PC-3 (cell line): Measurements from ENCODE around the gene TMEM200C. TPM values are rescaled to one million over a fixed set of nuclear protein-coding genes. Genes with fewer than 3 reads are reported as not detected.

Source experiments
- ATAC-seq: fragments of 200-7000 bp; cut with Tn5 transposase; 2 replicates; pipeline ENCODE4 v1.9.1; 2020; ENCODE audit warnings: mild to moderate bottlenecking, moderate library complexity
- BruUV-seq: library from RNA; stranded (reverse); fragments of 400-500 nt; replicated peaks from 2 replicates; lab custom pipeline; 2021; lab: Mats Ljungman, UMichigan
- CTCF ChIA-PET: fragments of 300-600 bp; sonication (Branson Sonifier 250); formaldehyde crosslinking; loops from one replicate; lab custom pipeline; 2022; ENCODE audit warnings: antibody characterized with exemption; lab: Charles Lee
- POLR2A ChIA-PET: fragments of 300-600 bp; sonication (Branson Sonifier 250); formaldehyde crosslinking; loops from one replicate; lab custom pipeline; 2022; ENCODE audit warnings: antibody characterized with exemption; ENCODE audit not compliant: unreplicated experiment; lab: Charles Lee
- DNase-seq: peaks from one replicate; pipeline ENCODE4 v3.0.0-alpha.2; 2015
- H2AFZ ChIP-seq: fragments of 300-600 bp; sonication (generic); 2 replicates; pipeline ENCODE4 v1.6.0; 2016; ENCODE audit warnings: antibody characterized with exemption, low read length
- H3F3A ChIP-seq: fragments of 300-600 bp; sonication (generic); one replicate; pipeline ENCODE4 v1.6.0; 2017; ENCODE audit warnings: antibody characterized with exemption, low read length, control low read depth, mild to moderate bottlenecking; ENCODE audit not compliant: unreplicated experiment
- H3K27ac ChIP-seq: fragments of 300-600 bp; sonication (generic); 2 replicates; pipeline ENCODE4 v1.5.1; 2016; ENCODE audit warnings: mild to moderate bottlenecking, low read length
- H3K27me3 ChIP-seq: fragments of 300-600 bp; sonication (generic); 2 replicates; pipeline ENCODE4 v1.6.1; 2016; ENCODE audit warnings: low read length, mixed read lengths
- H3K36me3 ChIP-seq: fragments of 300-600 bp; sonication (generic); 2 replicates; pipeline ENCODE4 v1.6.1; 2016; ENCODE audit warnings: low read depth, mixed run types, low read length, mixed read lengths
- H3K4me1 ChIP-seq: fragments of 300-600 bp; sonication (generic); 2 replicates; pipeline ENCODE4 v1.5.1; 2016; ENCODE audit warnings: low read length; ENCODE audit not compliant: insufficient read depth
- H3K4me2 ChIP-seq: fragments of 300-600 bp; sonication (generic); 2 replicates; pipeline ENCODE4 v1.6.0; 2016; ENCODE audit warnings: low read length
- H3K4me3 ChIP-seq: fragments of 300-600 bp; sonication (generic); 2 replicates; pipeline ENCODE4 v1.5.1; 2016; ENCODE audit warnings: mild to moderate bottlenecking, low read length, mixed read lengths
- H3K79me2 ChIP-seq: fragments of 300-600 bp; sonication (generic); 2 replicates; pipeline ENCODE4 v1.6.1; 2017; ENCODE audit warnings: low read length, mixed read lengths
- H3K9ac ChIP-seq: fragments of 300-600 bp; sonication (generic); 2 replicates; pipeline ENCODE4 v1.6.0; 2016; ENCODE audit warnings: mild to moderate bottlenecking, low read length
- H3K9me2 ChIP-seq: fragments of 300-600 bp; sonication (generic); replicated peaks from 2 replicates; pipeline ENCODE4 v1.6.1; 2016; ENCODE audit warnings: mixed run types, low read length, mixed read lengths
- H3K9me3 ChIP-seq: fragments of 300-600 bp; sonication (generic); 2 replicates; pipeline ENCODE4 v1.6.1; 2016; ENCODE audit warnings: low read length, mixed read lengths
- H4K20me1 ChIP-seq: fragments of 300-600 bp; sonication (generic); 2 replicates; pipeline ENCODE4 v1.6.1; 2016; ENCODE audit warnings: low read length, mixed read lengths
- CTCF ChIP-seq: fragments of 300-600 bp; sonication (generic); conservative IDR thresholded peaks from 2 replicates; pipeline ENCODE4 v1.5.1; 2017; ENCODE audit warnings: antibody characterized with exemption, low read depth, mild to moderate bottlenecking, low read length
- EZH2 ChIP-seq: fragments of 300-600 bp; sonication (generic); IDR thresholded peaks from one replicate; pipeline ENCODE4 v1.6.1; 2017; ENCODE audit warnings: antibody characterized with exemption, mild to moderate bottlenecking, low read length; ENCODE audit not compliant: unreplicated experiment
- EZH2phosphoT487 ChIP-seq: fragments of 300-600 bp; sonication (generic); IDR thresholded peaks from 2 replicates; pipeline ENCODE4 v1.6.1; 2018; ENCODE audit warnings: mild to moderate bottlenecking, antibody characterized with exemption, low read length, borderline replicate concordance
- intact Hi-C: fragments of 100-400 bp; cut with micrococcal nuclease; formaldehyde crosslinking; loops from 2 replicates; pipeline ENCODE4 v1.9.0; 2023
- microRNA-seq: library from miRNA; unstranded; fragments of <30 nt; microRNA quantifications from one replicate; pipeline ENCODE4 v1.1.0, GENCODE V29; 2020; ENCODE audit not compliant: unreplicated experiment
- total RNA-seq: library from RNA; depleted of rRNA; stranded (reverse); fragments of >200 nt; gene quantifications from 2 replicates; pipeline ENCODE4 v1.2.3, GENCODE V29; 2014

The TMEM200C gene
- total RNA-seq, 1 experiment from 2014 or later: 6.5 TPM

- no peaks in the 10 kb centered on the region for H3K9me3 ChIP-seq
- TF ChIP-seq EZH2: no peak
- TF ChIP-seq EZH2phosphoT487: no peak
- TF ChIP-seq CTCF: no peak
- peaks cover 34% of the 10 kb centered on the region for H3K27me3 ChIP-seq
- H3K4me2 ChIP-seq: no peak overlapping the region
- ChIA-PET POLR2A (no interaction called here), CTCF (no interaction called here)
- H3K9ac ChIP-seq: no peak overlapping the region
- intact Hi-C loops: no loop called here
- H2AFZ ChIP-seq: no peak overlapping the region
- no peaks in the 10 kb centered on the region for H4K20me1 ChIP-seq
- H3K4me3 ChIP-seq: no peak overlapping the region
- no peaks in the 10 kb centered on the region for H3K4me1 ChIP-seq
- no peaks in the 10 kb centered on the region for H3F3A ChIP-seq
- no peaks in the 10 kb centered on the region for H3K36me3 ChIP-seq
- no peak overlapping the region for H3K27ac ChIP-seq
- H3K9me2 ChIP-seq: no peaks in the 10 kb centered on the region
- DNase-seq: no peak
- no peaks in the 10 kb centered on the region for H3K79me2 ChIP-seq
- no TSS peak for BruUV-seq
- no peak for ATAC-seq
Measured at GRCh38 chr18:5840025-5840424, 55.3 kb downstream of the TMEM200C start.

GRCh38 chr18:5839102-5839501 is 56.2 kb downstream of the TMEM200C start:
- intact Hi-C loops: no loop called here
- Histone ChIP-seq H3K27me3 (peaks cover 34% of the 10 kb centered on the region), H3K4me1 (no peaks in the 10 kb centered on the region), H3K9me2 (no peaks in the 10 kb centered on the region), H3K27ac (no peak overlapping the region), H4K20me1 (no peaks in the 10 kb centered on the region), H3F3A (no peaks in the 10 kb centered on the region), H3K9ac (no peak overlapping the region), H3K4me2 (no peak overlapping the region), H3K4me3 (no peak overlapping the region), H3K36me3 (no peaks in the 10 kb centered on the region), H2AFZ (no peak overlapping the region), H3K9me3 (no peaks in the 10 kb centered on the region), H3K79me2 (no peaks in the 10 kb centered on the region)
- CTCF ChIA-PET: no interaction called here
- POLR2A ChIA-PET: no interaction called here
- TF ChIP-seq CTCF: no peak
- TF ChIP-seq EZH2: no peak
- no peak for TF ChIP-seq EZH2phosphoT487
- BruUV-seq: no TSS peak
- ATAC-seq (no peak), DNase-seq (no peak)

Small RNA genes lying within 50 kb of the gene (microRNA-seq; reads per million reads assigned to microRNA genes)
- gene MIR3976: not detected
